Measurements from ENCODE around the gene COL23A1. TPM values are rescaled to one million over a fixed set of nuclear protein-coding genes. Genes with fewer than 3 reads are reported as not detected.

The COL23A1 gene
- total RNA-seq, 1 donor: 0.10 TPM

- Histone ChIP-seq H3K27me3 (ENCODE audit: insufficient read depth, low read length) (no peaks in the 10 kb centered on the region), H3K4me3 (ENCODE audit: low read length) (no peak overlapping the region), H3K9me3 (ENCODE audit: low read depth, low read length) (no peaks in the 10 kb centered on the region), H3K4me1 (ENCODE audit: insufficient read depth, low read length) (peaks cover 23% of the 10 kb centered on the region)
Measured at GRCh38 chr5:178213748-178214151, 376.4 kb downstream of the COL23A1 start.

GRCh38 chr5:178213003-178213461, 377.2 kb downstream of the COL23A1 start:
- H3K4me3 ChIP-seq (ENCODE audit: low read length): no peak overlapping the region
- no peaks in the 10 kb centered on the region for H3K9me3 ChIP-seq (ENCODE audit: low read depth, low read length)
- H3K4me1 ChIP-seq (ENCODE audit: insufficient read depth, low read length): peaks cover 26% of the 10 kb centered on the region
- no peaks in the 10 kb centered on the region for H3K27me3 ChIP-seq (ENCODE audit: insufficient read depth, low read length)

- Histone ChIP-seq H3K4me3 (ENCODE audit: low read length) (no peak overlapping the region), H3K9me3 (ENCODE audit: low read depth, low read length) (no peaks in the 10 kb centered on the region), H3K27me3 (ENCODE audit: insufficient read depth, low read length) (no peaks in the 10 kb centered on the region), H3K4me1 (ENCODE audit: insufficient read depth, low read length) (peaks cover 33% of the 10 kb centered on the region)
Measured at GRCh38 chr5:178212241-178213002, 377.8 kb downstream of the COL23A1 start.

GRCh38 chr5:178211095-178212048, 378.8 kb downstream of the COL23A1 start:
- no peaks in the 10 kb centered on the region for H3K27me3 ChIP-seq (ENCODE audit: insufficient read depth, low read length)
- peaks cover 38% of the 10 kb centered on the region for H3K4me1 ChIP-seq (ENCODE audit: insufficient read depth, low read length)
- H3K4me3 ChIP-seq (ENCODE audit: low read length): no peak overlapping the region
- no peaks in the 10 kb centered on the region for H3K9me3 ChIP-seq (ENCODE audit: low read depth, low read length)

- Histone ChIP-seq H3K4me3 (ENCODE audit: low read length) (no peak overlapping the region), H3K27me3 (ENCODE audit: insufficient read depth, low read length) (no peaks in the 10 kb centered on the region), H3K4me1 (ENCODE audit: insufficient read depth, low read length) (peaks cover 38% of the 10 kb centered on the region), H3K9me3 (ENCODE audit: low read depth, low read length) (no peaks in the 10 kb centered on the region)
Measured at GRCh38 chr5:178210686-178211085, 379.5 kb downstream of the COL23A1 start.

- Histone ChIP-seq H3K9me3 (ENCODE audit: low read depth, low read length) (no peaks in the 10 kb centered on the region), H3K4me3 (ENCODE audit: low read length) (no peak overlapping the region), H3K27me3 (ENCODE audit: insufficient read depth, low read length) (no peaks in the 10 kb centered on the region), H3K4me1 (ENCODE audit: insufficient read depth, low read length) (peaks cover 36% of the 10 kb centered on the region)
Measured at GRCh38 chr5:178210073-178210535, 380.1 kb downstream of the COL23A1 start.

- no peaks in the 10 kb centered on the region for H3K27me3 ChIP-seq (ENCODE audit: insufficient read depth, low read length)
- no peaks in the 10 kb centered on the region for H3K9me3 ChIP-seq (ENCODE audit: low read depth, low read length)
- no peak overlapping the region for H3K4me3 ChIP-seq (ENCODE audit: low read length)
- H3K4me1 ChIP-seq (ENCODE audit: insufficient read depth, low read length): peaks cover 31% of the 10 kb centered on the region
Measured at GRCh38 chr5:178209334-178210072, 380.7 kb downstream of the COL23A1 start.

- Histone ChIP-seq H3K4me3 (ENCODE audit: low read length) (no peak overlapping the region), H3K4me1 (ENCODE audit: insufficient read depth, low read length) (peaks cover 33% of the 10 kb centered on the region), H3K27me3 (ENCODE audit: insufficient read depth, low read length) (no peaks in the 10 kb centered on the region), H3K9me3 (ENCODE audit: low read depth, low read length) (no peaks in the 10 kb centered on the region)
Measured at GRCh38 chr5:178208540-178209227, 381.5 kb downstream of the COL23A1 start.

GRCh38 chr5:178207917-178208280, 382.3 kb downstream of the COL23A1 start:
- Histone ChIP-seq H3K4me3 (ENCODE audit: low read length) (no peak overlapping the region), H3K27me3 (ENCODE audit: insufficient read depth, low read length) (no peaks in the 10 kb centered on the region), H3K4me1 (ENCODE audit: insufficient read depth, low read length) (peaks cover 35% of the 10 kb centered on the region), H3K9me3 (ENCODE audit: low read depth, low read length) (no peaks in the 10 kb centered on the region)

- no peak overlapping the region for H3K4me3 ChIP-seq (ENCODE audit: low read length)
- H3K4me1 ChIP-seq (ENCODE audit: insufficient read depth, low read length): peaks cover 35% of the 10 kb centered on the region
- H3K27me3 ChIP-seq (ENCODE audit: insufficient read depth, low read length): no peaks in the 10 kb centered on the region
- no peaks in the 10 kb centered on the region for H3K9me3 ChIP-seq (ENCODE audit: low read depth, low read length)
Measured at GRCh38 chr5:178207183-178207916, 382.8 kb downstream of the COL23A1 start.

- H3K4me1 ChIP-seq (ENCODE audit: insufficient read depth, low read length): peaks cover 45% of the 10 kb centered on the region
- H3K9me3 ChIP-seq (ENCODE audit: low read depth, low read length): no peaks in the 10 kb centered on the region
- H3K4me3 ChIP-seq (ENCODE audit: low read length): peak overlapping the region; percentile 84
- H3K27me3 ChIP-seq (ENCODE audit: insufficient read depth, low read length): no peaks in the 10 kb centered on the region
Measured at GRCh38 chr5:178206166-178207101, 383.8 kb downstream of the COL23A1 start.

GRCh38 chr5:178205749-178206047, 384.5 kb downstream of the COL23A1 start:
- H3K27me3 ChIP-seq (ENCODE audit: insufficient read depth, low read length): no peaks in the 10 kb centered on the region
- H3K4me3 ChIP-seq (ENCODE audit: low read length): peak overlapping the region; percentile 84
- no peaks in the 10 kb centered on the region for H3K9me3 ChIP-seq (ENCODE audit: low read depth, low read length)
- H3K4me1 ChIP-seq (ENCODE audit: insufficient read depth, low read length): peaks cover 47% of the 10 kb centered on the region
